ENCODE results near the gene TP63.

- TF ChIP-seq CTCF (IDR thresholded peaks at IDR 0.05) (no peak), POLR2A (IDR thresholded peaks at IDR 0.05) (no peak)
These were observed 68.7 kb downstream of the TP63 start for GRCh38 chr3:189699885-189700284.
